HG02981 (cell line): ENCODE measurements around the gene KRT24.

Source experiments
- ATAC-seq: cut with Tn5 transposase; IDR thresholded peaks from one replicate; pipeline ENCODE4 v1.9.1; 2021; ENCODE audit warnings: mild to moderate bottlenecking, moderate library complexity; ENCODE audit not compliant: unreplicated experiment

KRT24 gene

GRCh38 chr17:40695874-40696472, 7.6 kb downstream of the KRT24 start:
- no peak for ATAC-seq

GRCh38 chr17:40694584-40694983, 9.0 kb downstream of the KRT24 start:
- no peak for ATAC-seq

GRCh38 chr17:40687106-40687505, 16.4 kb downstream of the KRT24 start:
- ATAC-seq = no peak

GRCh38 chr17:40686192-40686591, 17.4 kb downstream of the KRT24 start:
- ATAC-seq = no peak

GRCh38 chr17:40680998-40681397, 22.6 kb downstream of the KRT24 start:
- no peak for ATAC-seq

- ATAC-seq = no peak
These were observed 24.0 kb downstream of the KRT24 start for GRCh38 chr17:40679523-40679907.

GRCh38 chr17:40678902-40679522, 24.5 kb downstream of the KRT24 start:
- ATAC-seq = no peak

- no peak for ATAC-seq
These were observed 27.6 kb downstream of the KRT24 start for GRCh38 chr17:40675905-40676304.

- ATAC-seq = no peak
These were observed 30.9 kb downstream of the KRT24 start for GRCh38 chr17:40672654-40673053.

- ATAC-seq = no peak
These were observed 32.3 kb downstream of the KRT24 start for GRCh38 chr17:40671282-40671681.

GRCh38 chr17:40666331-40666730, 37.2 kb downstream of the KRT24 start:
- ATAC-seq = no peak

GRCh38 chr17:40664582-40665333, 38.8 kb downstream of the KRT24 start, which contains the start of gene KRT222:
TSS of gene KRT222 (minus strand) at chr17:40665177. CDS start at chr17:40665099, 78 bp downstream.
- ATAC-seq = no peak

- no peak for ATAC-seq
These were observed 40.3 kb downstream of the KRT24 start for GRCh38 chr17:40663252-40663651.

GRCh38 chr17:40659911-40660310, 43.6 kb downstream of the KRT24 start:
- ATAC-seq = no peak

GRCh38 chr17:40658396-40658795, 45.2 kb downstream of the KRT24 start:
- no peak for ATAC-seq

GRCh38 chr17:40651939-40652338, 51.6 kb downstream of the KRT24 start:
- ATAC-seq = no peak

- peak; percentile 18 for ATAC-seq
These were observed 55.1 kb downstream of the KRT24 start for GRCh38 chr17:40648384-40648968.
